GM06990 (cell line): ENCODE results near the gene FGF18.

Source experiments
- DNase-seq: peaks from one replicate; pipeline ENCODE4 v3.0.0-alpha.2; 2011; ENCODE audit not compliant: insufficient read length; ENCODE audit errors: extremely low read depth
- H3K27me3 ChIP-seq: replicated peaks from 2 replicates; pipeline ENCODE4 v1.6.0; 2011; ENCODE audit warnings: low read length; ENCODE audit not compliant: control insufficient read depth, insufficient read depth
- H3K36me3 ChIP-seq: 2 replicates; pipeline ENCODE4 v1.5.1; 2011; ENCODE audit warnings: low read length; ENCODE audit not compliant: control insufficient read depth, insufficient read depth
- H3K4me3 ChIP-seq: replicated peaks from 2 replicates; pipeline ENCODE4 v1.5.1; 2011; ENCODE audit warnings: low read depth, mild to moderate bottlenecking, control low read depth, low read length
- CTCF ChIP-seq: IDR thresholded peaks from 2 replicates; pipeline ENCODE4 v1.5.1; 2011; ENCODE audit warnings: low read length, control low read depth, mild to moderate bottlenecking, inconsistent platforms; ENCODE audit not compliant: insufficient read depth, poor library complexity, severe bottlenecking

The FGF18 gene

GRCh38 chr5:171433982-171434676 is 14.7 kb downstream of the FGF18 start:
- DNase-seq: no peak
- TF ChIP-seq CTCF: no peak

GRCh38 chr5:171434874-171435273 is 15.4 kb downstream of the FGF18 start:
- no peak for TF ChIP-seq CTCF
- Histone ChIP-seq H3K36me3 (no peaks in the 10 kb centered on the region), H3K4me3 (no peak overlapping the region), H3K27me3 (peaks cover 2% of the 10 kb centered on the region)
- DNase-seq: no peak

More at GRCh38 chr5:171433982-171434676, 14.7 kb downstream of the FGF18 start:
- H3K4me3 ChIP-seq: no peak overlapping the region
- peaks cover 2% of the 10 kb centered on the region for H3K27me3 ChIP-seq
- no peaks in the 10 kb centered on the region for H3K36me3 ChIP-seq

- DNase-seq: no peak
- Histone ChIP-seq H3K27me3 (peaks cover 2% of the 10 kb centered on the region), H3K36me3 (no peaks in the 10 kb centered on the region), H3K4me3 (no peak overlapping the region)
- TF ChIP-seq CTCF: no peak
Observed at GRCh38 chr5:171435908-171436307, 16.5 kb downstream of the FGF18 start.

- DNase-seq: no peak
- Histone ChIP-seq H3K36me3 (no peaks in the 10 kb centered on the region), H3K27me3 (peaks cover 2% of the 10 kb centered on the region; the same call in 1 of the 2 replicates), H3K4me3 (no peak overlapping the region)
- no peak for TF ChIP-seq CTCF
Observed at GRCh38 chr5:171436804-171437285, 17.4 kb downstream of the FGF18 start.

- Histone ChIP-seq H3K27me3 (peaks cover 2% of the 10 kb centered on the region; the same call in 1 of the 2 replicates), H3K36me3 (no peaks in the 10 kb centered on the region), H3K4me3 (no peak overlapping the region)
- no peak for TF ChIP-seq CTCF
- DNase-seq: no peak
Observed at GRCh38 chr5:171437286-171437821, 17.9 kb downstream of the FGF18 start.
